GM21529 (cell line): ENCODE measurements around the gene ARHGAP21.
A peak's percentile ranks its signal among the peaks of the same experiment; 100 is the strongest.
"Not testable (repeated sequence)": the region's sequence is repeated elsewhere in the genome, so short reads cannot be mapped to it uniquely, and the experiment has no call there.

Source experiments
- ATAC-seq: cut with Tn5 transposase; IDR thresholded peaks from one replicate; pipeline ENCODE4 v1.9.1; 2021; ENCODE audit not compliant: unreplicated experiment

The ARHGAP21 gene

GRCh38 chr10:24685958-24686540 is 37.6 kb downstream of the ARHGAP21 start:
- no peak for ATAC-seq

- ATAC-seq, result no peak
Measured at GRCh38 chr10:24683554-24683953, 40.1 kb downstream of the ARHGAP21 start.

- no peak for ATAC-seq
Measured at GRCh38 chr10:24681572-24682088, 42.1 kb downstream of the ARHGAP21 start.

- ATAC-seq, result no peak
Measured at GRCh38 chr10:24680647-24681524, 42.8 kb downstream of the ARHGAP21 start.

- no peak for ATAC-seq
Measured at GRCh38 chr10:24678757-24679156, 44.9 kb downstream of the ARHGAP21 start.

- ATAC-seq, result peak; percentile 74
Measured at GRCh38 chr10:24674892-24675632, 48.6 kb downstream of the ARHGAP21 start.

GRCh38 chr10:24670964-24671670 is 52.6 kb downstream of the ARHGAP21 start:
- no peak for ATAC-seq

GRCh38 chr10:24669285-24669852 is 54.3 kb downstream of the ARHGAP21 start:
- no peak for ATAC-seq

GRCh38 chr10:24668247-24668646 is 55.4 kb downstream of the ARHGAP21 start:
- ATAC-seq, result no peak

- no peak for ATAC-seq
Measured at GRCh38 chr10:24664991-24665390, 58.7 kb downstream of the ARHGAP21 start.

GRCh38 chr10:24661376-24661775 is 62.3 kb downstream of the ARHGAP21 start:
- ATAC-seq, result no peak

GRCh38 chr10:24658319-24658718 is 65.4 kb downstream of the ARHGAP21 start:
- not testable (repeated sequence) for ATAC-seq

- ATAC-seq, result not testable (repeated sequence)
Measured at GRCh38 chr10:24656326-24656725, 67.4 kb downstream of the ARHGAP21 start.

- ATAC-seq, result peak; percentile 86
Measured at GRCh38 chr10:24652381-24652957, 71.2 kb downstream of the ARHGAP21 start.

- no peak for ATAC-seq
Measured at GRCh38 chr10:24651923-24652322, 71.8 kb downstream of the ARHGAP21 start.

GRCh38 chr10:24650669-24651391 is 72.9 kb downstream of the ARHGAP21 start:
- no peak for ATAC-seq

GRCh38 chr10:24645784-24646183 is 77.9 kb downstream of the ARHGAP21 start:
- no peak for ATAC-seq

- ATAC-seq, result no peak
Measured at GRCh38 chr10:24645022-24645421, 78.7 kb downstream of the ARHGAP21 start.

- no peak for ATAC-seq
Measured at GRCh38 chr10:24643679-24644209, 79.9 kb downstream of the ARHGAP21 start.
